Measurements from ENCODE around the gene CNN3.

DNA sequence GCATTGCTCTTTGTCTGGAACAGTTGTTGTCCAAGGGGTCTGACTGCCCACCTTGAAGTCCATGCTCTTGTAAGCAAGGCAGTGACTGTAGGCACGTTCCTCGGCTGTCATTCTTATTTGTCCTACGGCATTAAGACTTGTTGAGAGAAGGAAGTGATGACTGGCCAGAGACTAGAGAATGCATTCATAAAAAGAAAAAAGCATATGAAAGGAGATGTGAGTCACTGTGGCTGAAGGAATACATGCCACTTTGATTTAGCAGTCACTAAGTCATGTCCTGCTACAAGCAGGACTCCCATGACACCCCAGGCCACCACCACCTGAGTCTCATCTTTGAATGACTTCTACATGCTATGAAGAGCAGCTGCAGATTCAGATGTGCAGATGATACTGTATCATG lies 50.5 kb downstream of the CNN3 start:
- TF ChIP-seq, protein P1, sequence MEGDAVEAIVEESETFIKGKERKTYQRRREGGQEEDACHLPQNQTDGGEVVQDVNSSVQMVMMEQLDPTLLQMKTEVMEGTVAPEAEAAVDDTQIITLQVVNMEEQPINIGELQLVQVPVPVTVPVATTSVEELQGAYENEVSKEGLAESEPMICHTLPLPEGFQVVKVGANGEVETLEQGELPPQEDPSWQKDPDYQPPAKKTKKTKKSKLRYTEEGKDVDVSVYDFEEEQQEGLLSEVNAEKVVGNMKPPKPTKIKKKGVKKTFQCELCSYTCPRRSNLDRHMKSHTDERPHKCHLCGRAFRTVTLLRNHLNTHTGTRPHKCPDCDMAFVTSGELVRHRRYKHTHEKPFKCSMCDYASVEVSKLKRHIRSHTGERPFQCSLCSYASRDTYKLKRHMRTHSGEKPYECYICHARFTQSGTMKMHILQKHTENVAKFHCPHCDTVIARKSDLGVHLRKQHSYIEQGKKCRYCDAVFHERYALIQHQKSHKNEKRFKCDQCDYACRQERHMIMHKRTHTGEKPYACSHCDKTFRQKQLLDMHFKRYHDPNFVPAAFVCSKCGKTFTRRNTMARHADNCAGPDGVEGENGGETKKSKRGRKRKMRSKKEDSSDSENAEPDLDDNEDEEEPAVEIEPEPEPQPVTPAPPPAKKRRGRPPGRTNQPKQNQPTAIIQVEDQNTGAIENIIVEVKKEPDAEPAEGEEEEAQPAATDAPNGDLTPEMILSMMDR (conservative IDR thresholded peaks at IDR 0.05; ENCODE audit: low read length): no peak
- TF ChIP-seq EZH2phosphoT487 (IDR thresholded peaks at IDR 0.05; ENCODE audit: borderline replicate concordance, low read depth, low read length): no peak
